ENCODE measurements around the gene OR1E2.
"Not testable (repeated sequence)": the region's sequence is repeated elsewhere in the genome, so short reads cannot be mapped to it uniquely, and the experiment has no call there.

OR1E2 gene

DNA sequence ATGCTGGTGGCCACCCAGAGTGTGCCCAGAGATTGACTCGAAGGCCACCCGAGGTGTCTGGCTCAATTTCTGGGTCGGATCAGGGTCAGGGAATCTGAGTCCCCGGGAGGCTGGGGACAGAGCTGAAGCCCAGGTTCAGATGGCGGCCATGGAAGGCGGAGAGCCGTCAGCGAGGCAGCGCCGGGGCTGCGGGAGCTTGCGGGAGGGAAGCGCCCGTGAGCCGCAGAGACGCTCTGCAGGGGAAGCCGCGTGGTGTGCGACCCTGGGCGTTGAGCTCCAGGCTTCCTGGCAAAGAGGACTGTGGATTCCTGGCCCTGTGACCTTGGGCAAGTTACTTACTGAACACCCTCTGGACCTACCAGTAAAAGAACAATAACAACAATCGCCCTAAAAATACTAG, 38.5 kb upstream of the OR1E2 start:
- TF ChIP-seq, protein P1, sequence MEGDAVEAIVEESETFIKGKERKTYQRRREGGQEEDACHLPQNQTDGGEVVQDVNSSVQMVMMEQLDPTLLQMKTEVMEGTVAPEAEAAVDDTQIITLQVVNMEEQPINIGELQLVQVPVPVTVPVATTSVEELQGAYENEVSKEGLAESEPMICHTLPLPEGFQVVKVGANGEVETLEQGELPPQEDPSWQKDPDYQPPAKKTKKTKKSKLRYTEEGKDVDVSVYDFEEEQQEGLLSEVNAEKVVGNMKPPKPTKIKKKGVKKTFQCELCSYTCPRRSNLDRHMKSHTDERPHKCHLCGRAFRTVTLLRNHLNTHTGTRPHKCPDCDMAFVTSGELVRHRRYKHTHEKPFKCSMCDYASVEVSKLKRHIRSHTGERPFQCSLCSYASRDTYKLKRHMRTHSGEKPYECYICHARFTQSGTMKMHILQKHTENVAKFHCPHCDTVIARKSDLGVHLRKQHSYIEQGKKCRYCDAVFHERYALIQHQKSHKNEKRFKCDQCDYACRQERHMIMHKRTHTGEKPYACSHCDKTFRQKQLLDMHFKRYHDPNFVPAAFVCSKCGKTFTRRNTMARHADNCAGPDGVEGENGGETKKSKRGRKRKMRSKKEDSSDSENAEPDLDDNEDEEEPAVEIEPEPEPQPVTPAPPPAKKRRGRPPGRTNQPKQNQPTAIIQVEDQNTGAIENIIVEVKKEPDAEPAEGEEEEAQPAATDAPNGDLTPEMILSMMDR (IDR thresholded peaks at IDR 0.05; ENCODE audit: insufficient read depth, missing control alignments): no peak
- FAIRE-seq (no peak), DNase-seq (ENCODE audit: insufficient read length, low spot score) (no peak)

- TF ChIP-seq, protein P1 (IDR thresholded peaks at IDR 0.05; ENCODE audit: insufficient read depth, missing control alignments): no peak
- FAIRE-seq (no peak), DNase-seq (ENCODE audit: insufficient read length, low spot score) (no peak)
Measured at GRCh38 chr17:3471599-3471998, 38.0 kb upstream of the OR1E2 start, which contains the start of gene SPATA22. TSS of gene SPATA22 (minus strand) at chr17:3471819. CDS start at chr17:3469325, 2,494 bp downstream.

DNA sequence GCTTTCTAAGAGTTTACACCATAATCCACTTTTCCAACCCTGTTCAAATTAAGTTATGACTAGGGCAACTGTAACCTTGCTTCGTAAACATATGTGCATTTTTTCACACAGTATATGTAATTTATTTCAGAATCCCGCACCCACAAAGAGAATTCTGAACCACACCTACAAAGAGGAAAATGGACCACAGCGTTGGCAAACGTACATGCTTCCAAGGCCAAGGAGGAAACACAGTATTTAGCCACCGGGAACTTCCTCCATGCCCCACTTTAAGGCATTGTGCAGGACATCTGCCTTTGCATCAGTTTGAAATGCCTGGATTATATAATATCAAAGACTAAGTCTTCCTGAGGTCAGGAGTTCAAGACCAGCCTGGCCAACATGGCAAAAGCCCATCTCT, 35.9 kb upstream of the OR1E2 start:
- FAIRE-seq (no peak), DNase-seq (ENCODE audit: insufficient read length, low spot score) (no peak)

DNA sequence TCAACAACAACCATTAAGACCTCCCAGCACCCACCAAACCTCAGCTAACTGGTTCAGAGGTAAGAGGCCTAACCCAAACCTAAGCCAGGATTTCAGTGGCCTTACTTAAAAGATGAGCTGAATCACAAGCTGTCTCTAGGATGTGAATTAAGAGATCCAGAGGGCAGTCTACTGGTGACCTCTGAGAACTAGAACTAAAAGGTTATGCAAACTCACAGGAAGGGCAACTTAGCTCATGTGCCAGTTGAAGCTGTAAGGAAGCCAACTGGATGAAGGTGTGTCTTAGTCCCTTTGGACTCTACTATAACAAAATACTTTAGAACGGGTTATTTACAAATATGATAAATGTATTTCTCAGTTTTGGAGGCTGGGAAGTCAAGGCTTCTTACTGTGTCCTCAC, 32.7 kb upstream of the OR1E2 start:
- DNase-seq (ENCODE audit: insufficient read length, low spot score); FAIRE-seq: not testable (repeated sequence)

More for the DNA sequence above, 35.9 kb upstream of the OR1E2 start:
- TF ChIP-seq, protein P1 (IDR thresholded peaks at IDR 0.05; ENCODE audit: insufficient read depth, missing control alignments): no peak

- FAIRE-seq (no peak), DNase-seq (ENCODE audit: insufficient read length, low spot score) (no peak)
- TF ChIP-seq, protein P1 (IDR thresholded peaks at IDR 0.05; ENCODE audit: insufficient read depth, missing control alignments): no peak
Measured at GRCh38 chr17:3448059-3448665, 14.5 kb upstream of the OR1E2 start.

GRCh38 chr17:3447625-3448024, 14.0 kb upstream of the OR1E2 start:
- TF ChIP-seq, protein P1 (IDR thresholded peaks at IDR 0.05; ENCODE audit: insufficient read depth, missing control alignments): no peak
- DNase-seq (ENCODE audit: insufficient read length, low spot score) (no peak), FAIRE-seq (no peak)

DNA sequence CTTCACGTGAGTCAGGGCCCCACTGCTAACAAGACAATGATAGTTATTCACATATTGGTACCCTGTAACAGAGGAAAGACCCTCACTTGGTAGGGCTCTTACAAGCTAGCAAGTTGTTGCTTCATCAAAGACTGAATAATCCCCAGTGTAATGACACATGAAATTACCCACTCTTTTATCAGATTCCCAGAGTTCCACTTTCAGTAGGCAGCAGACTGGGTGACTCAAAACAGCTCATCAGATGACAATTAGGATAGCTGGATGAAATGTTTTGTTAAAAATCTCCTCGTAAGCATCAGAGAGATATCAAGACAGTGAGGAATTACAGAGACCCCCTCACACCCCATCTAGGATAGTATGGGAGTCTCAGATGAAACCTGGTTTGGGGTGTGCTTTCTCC, 6.8 kb upstream of the OR1E2 start:
- TF ChIP-seq, protein P1 (IDR thresholded peaks at IDR 0.05; ENCODE audit: insufficient read depth, missing control alignments): no peak
- DNase-seq (ENCODE audit: insufficient read length, low spot score): no peak
- FAIRE-seq: no peak

GRCh38 chr17:3438368-3438767, 4.7 kb upstream of the OR1E2 start:
- FAIRE-seq (no peak), DNase-seq (ENCODE audit: insufficient read length, low spot score) (no peak)
- TF ChIP-seq, protein P1 (IDR thresholded peaks at IDR 0.05; ENCODE audit: insufficient read depth, missing control alignments): no peak

- not testable (repeated sequence) for FAIRE-seq; DNase-seq (ENCODE audit: insufficient read length, low spot score)
Measured at GRCh38 chr17:3433215-3433614, 426 bp downstream of the OR1E2 start.
